Breast epithelium (tissue), 4 donors: ENCODE results near the gene FAM161B. TPM values are rescaled to one million over a fixed set of nuclear protein-coding genes. Genes with fewer than 3 reads are reported as not detected.

Experiments used
- DNase-seq, 2 donors: peaks; one replicate each; pipeline ENCODE4 v3.0.0-alpha.2; 2019; ENCODE audit warnings: low spot score in 2 of 2
- H3K27ac ChIP-seq, 2 donors: fragments of 200-600 bp; sonication (generic) in 1 of 2; one replicate each; pipeline ENCODE4 v1.5.1; 2016 to 2019; ENCODE audit warnings: mild to moderate bottlenecking in 1 of 2
- H3K27me3 ChIP-seq, 2 donors: fragments of 200-600 bp; sonication (generic) in 1 of 2; one replicate each; pipeline versions ENCODE4 v1.5.1 to v1.6.0; 2017 to 2019; ENCODE audit warnings: control low read depth in 1 of 2, mild to moderate bottlenecking in 1 of 2
- H3K36me3 ChIP-seq: fragments of 200-600 bp; one replicate; pipeline ENCODE4 v1.5.1; 2019
- H3K4me1 ChIP-seq, 2 donors: fragments of 200-600 bp; sonication (generic); one replicate each; pipeline ENCODE4 v1.5.1; 2016 to 2019; ENCODE audit warnings: control low read depth in 1 of 2
- H3K4me3 ChIP-seq, 3 donors: fragments of 200-600 bp; sonication (generic); 1 replicate in 2 of 3; 2 replicates in 1 of 3; pipeline ENCODE4 v1.5.1; 2016 to 2019; ENCODE audit warnings: mild to moderate bottlenecking in 3 of 3, moderate library complexity in 2 of 3
- H3K9me3 ChIP-seq, 2 donors: fragments of 200-600 bp; sonication (generic) in 1 of 2; one replicate each; pipeline ENCODE4 v1.5.1; 2016 to 2019; ENCODE audit warnings: control low read depth in 1 of 2
- CTCF ChIP-seq, 3 donors: fragments of 450-650 bp; IDR thresholded peaks; one replicate each; pipeline ENCODE4 v1.5.1; 2016 to 2017; ENCODE audit warnings: antibody characterized with exemption in 3 of 3, mild to moderate bottlenecking in 3 of 3, moderate library complexity in 3 of 3
- POLR2A ChIP-seq: fragments of 450-650 bp; IDR thresholded peaks from one replicate; pipeline ENCODE4 v1.6.1; 2016; ENCODE audit warnings: antibody characterized with exemption, mild to moderate bottlenecking, moderate library complexity
- POLR2AphosphoS5 ChIP-seq, 3 donors: sonication (generic); formaldehyde crosslinking; IDR thresholded peaks; one replicate each; pipeline ENCODE4 v1.6.1; 2017; ENCODE audit warnings: antibody characterized with exemption in 3 of 3
- intact Hi-C: fragments of 100-400 bp; cut with DNase I; formaldehyde crosslinking; loops from one replicate; pipeline ENCODE4 v1.15.1; 2023; ENCODE audit warnings: low total_unique reads
- total RNA-seq, 3 donors: library from RNA; depleted of rRNA; stranded (reverse); fragments of >200 nt; gene quantifications; one replicate each; pipeline ENCODE4 v1.1.0, GENCODE V29; 2016

FAM161B gene
- total RNA-seq, 3 donors from 2014 or later: 4.5 to 12.3 (median 11.1) TPM

GRCh38 chr14:73888460-73888725, 61.5 kb downstream of the FAM161B start:
- H3K4me3 ChIP-seq: peak overlapping the region in 1 of 3 donors; percentile 90
- H3K9me3 ChIP-seq: no peaks in the 10 kb centered on the region
- H3K4me1 ChIP-seq: peaks cover 0 to 7% of the 10 kb centered on the region in 2 donors
- no peaks in the 10 kb centered on the region for H3K27me3 ChIP-seq
- no peak for TF ChIP-seq CTCF (IDR thresholded peaks at IDR 0.05)
- no peak for TF ChIP-seq POLR2AphosphoS5 (IDR thresholded peaks at IDR 0.05)
- TF ChIP-seq POLR2A: no peak
- no peaks in the 10 kb centered on the region for H3K36me3 ChIP-seq
- peak overlapping the region; percentile 64 to 97 for H3K27ac ChIP-seq
- no peak for DNase-seq
- intact Hi-C loops: no loop called here

- TF ChIP-seq POLR2A (no peak), POLR2AphosphoS5 (IDR thresholded peaks at IDR 0.05) (no peak), CTCF (IDR thresholded peaks at IDR 0.05) (no peak)
- intact Hi-C loops: no loop called here
- Histone ChIP-seq H3K9me3 (no peaks in the 10 kb centered on the region), H3K27me3 (no peaks in the 10 kb centered on the region), H3K4me3 (peak overlapping the region; percentile 77 to 90 (median 89)), H3K4me1 (peaks cover 0 to 7% of the 10 kb centered on the region in 2 donors), H3K27ac (peak overlapping the region; percentile 97 to 98), H3K36me3 (no peaks in the 10 kb centered on the region)
- no peak for DNase-seq
Observed at GRCh38 chr14:73887694-73888459, 62.0 kb downstream of the FAM161B start.

GRCh38 chr14:73887318-73887616, 62.6 kb downstream of the FAM161B start:
- Histone ChIP-seq H3K36me3 (no peaks in the 10 kb centered on the region), H3K4me1 (peaks cover 0 to 7% of the 10 kb centered on the region in 2 donors), H3K9me3 (no peaks in the 10 kb centered on the region), H3K27ac (peak overlapping the region; percentile 97 to 98), H3K27me3 (no peaks in the 10 kb centered on the region), H3K4me3 (peak overlapping the region; percentile 77 to 90 (median 89))
- intact Hi-C loops: no loop called here
- no peak for DNase-seq
- TF ChIP-seq POLR2AphosphoS5 (IDR thresholded peaks at IDR 0.05): no peak
- no peak for TF ChIP-seq POLR2A
- TF ChIP-seq CTCF (IDR thresholded peaks at IDR 0.05): no peak

GRCh38 chr14:73886449-73887317, 63.2 kb downstream of the FAM161B start, which contains the start of gene ZNF410:
TSS of gene ZNF410 (plus strand) at chr14:73886859. CDS start at chr14:73892176, 5,317 bp downstream.
- peak within 1 kb of the TSS; percentile 97 to 98 for H3K27ac ChIP-seq
- intact Hi-C loops: no loop called here
- no peaks in the 10 kb centered on the region for H3K27me3 ChIP-seq
- peak; percentile 80 to 89 (median 80) for TF ChIP-seq POLR2AphosphoS5 (IDR thresholded peaks at IDR 0.05)
- peak; percentile 59 for TF ChIP-seq POLR2A
- TF ChIP-seq CTCF (IDR thresholded peaks at IDR 0.05): no peak
- peak; percentile 90 to 93 for DNase-seq
- H3K4me1 ChIP-seq: peaks cover 0 to 7% of the 10 kb centered on the region in 2 donors
- H3K9me3 ChIP-seq: no peaks in the 10 kb centered on the region
- no peaks in the 10 kb centered on the region for H3K36me3 ChIP-seq
- peak within 1 kb of the TSS; percentile 77 to 90 (median 89) for H3K4me3 ChIP-seq
